K562 (cell line): ENCODE measurements around the gene KLHDC10. TPM values are rescaled to one million over a fixed set of nuclear protein-coding genes. Genes with fewer than 3 reads are reported as not detected.

Experiments used
- ATAC-seq: fragments of 200-7000 bp; cut with Tn5 transposase; 3 replicates; pipeline ENCODE4 v1.9.1; 2020; ENCODE audit warnings: moderate library complexity
- BruUV-seq: library from RNA; stranded (reverse); fragments of 400-500 nt; replicated peaks from 2 replicates; lab custom pipeline; 2021; lab: Mats Ljungman, UMichigan
- CTCF ChIA-PET: fragments of 300-600 bp; formaldehyde crosslinking; extraction: SDS; loops from one replicate; lab custom pipeline; 2021; ENCODE audit warnings: low intra/inter-chr PET ratio; lab: Yijun Ruan, JAX
- POLR2A ChIA-PET: fragments of 300-600, 350-650 bp; sonication (Branson Sonifier 250); formaldehyde crosslinking; extraction: SDS; loops from one replicate; lab custom pipeline; 2021; ENCODE audit warnings: antibody characterized with exemption, inconsistent platforms; lab: Yijun Ruan, JAX
- DNase-seq, 4 experiments: peaks; one replicate each; pipeline versions ENCODE4 v3.0.0 to v3.0.0-alpha.2; 2011 to 2018; ENCODE audit warnings: low spot score in 3 of 4, mixed read lengths in 3 of 4; ENCODE audit errors: extremely low read depth in 1 of 4
- FAIRE-seq: peaks from 2 replicates; lab custom pipeline; 2011; peaks lifted over from hg19 to GRCh38; lab: Jason Lieb, UNC
- H2AFZ ChIP-seq: 2 replicates; pipeline ENCODE4 v1.6.0; 2011; ENCODE audit warnings: low read depth, low read length, control low read depth, inconsistent platforms
- H3K27ac ChIP-seq: fragments of 200-600 bp; 3 replicates; pipeline ENCODE4 v1.8.0; 2011; ENCODE audit warnings: low read depth, mild to moderate bottlenecking, control low read depth, inconsistent platforms, low read length, moderate library complexity, mixed read lengths; ENCODE audit errors: extremely low read depth
- H3K27me3 ChIP-seq, 2 experiments: fragments of 300-600 bp in 1 of 2; 2 replicates in 1 of 2; 3 replicates in 1 of 2; pipeline versions ENCODE4 v1.6.0 to v1.8.0; 2011; ENCODE audit warnings: inconsistent platforms in 2 of 2, low read length in 2 of 2, mild to moderate bottlenecking in 1 of 2, mixed read lengths in 1 of 2, moderate library complexity in 1 of 2; ENCODE audit not compliant: control insufficient read depth in 2 of 2, insufficient read depth in 2 of 2
- H3K36me3 ChIP-seq: fragments of 300-600 bp; 3 replicates; pipeline ENCODE4 v1.8.0; 2011; ENCODE audit warnings: mild to moderate bottlenecking, low read length, inconsistent platforms; ENCODE audit not compliant: control insufficient read depth, insufficient read depth
- H3K4me1 ChIP-seq, 2 experiments: fragments of 200-600 bp in 1 of 2; replicated peaks in 1 of 2; 2 replicates in 1 of 2; 3 replicates in 1 of 2; pipeline versions ENCODE4 v1.5.1 to v1.8.0; 2011; ENCODE audit warnings: inconsistent platforms in 2 of 2, low read length in 2 of 2, mild to moderate bottlenecking in 1 of 2, mixed read lengths in 1 of 2, moderate library complexity in 1 of 2; ENCODE audit not compliant: control insufficient read depth in 2 of 2, insufficient read depth in 2 of 2
- H3K4me2 ChIP-seq: 2 replicates; pipeline ENCODE4 v1.6.1; 2011; ENCODE audit warnings: low read length, control low read depth, inconsistent platforms, mixed read lengths; ENCODE audit not compliant: insufficient read depth
- H3K4me3 ChIP-seq: fragments of 200-600 bp; sonication (generic), shearing (Covaris generic); 2 replicates; pipeline ENCODE4 v1.5.1; 2016; ENCODE audit warnings: control low read depth, inconsistent platforms
- H3K79me2 ChIP-seq: fragments of 200-600 bp; 3 replicates; pipeline ENCODE4 v1.8.0; 2011; ENCODE audit warnings: low read length, inconsistent platforms; ENCODE audit not compliant: control insufficient read depth, insufficient read depth
- H3K9ac ChIP-seq, 2 experiments: 2 replicates each; pipeline versions ENCODE4 v1.6.0 to v1.6.1; 2011; ENCODE audit warnings: low read depth in 2 of 2, low read length in 2 of 2, control low read depth in 1 of 2, inconsistent platforms in 1 of 2, mild to moderate bottlenecking in 1 of 2, mixed read lengths in 1 of 2; ENCODE audit not compliant: insufficient read depth in 1 of 2
- H3K9me1 ChIP-seq: one replicate; pipeline ENCODE4 v1.6.0; 2011; ENCODE audit warnings: inconsistent platforms, mild to moderate bottlenecking, low read length, moderate library complexity; ENCODE audit not compliant: control insufficient read depth, insufficient read depth
- H3K9me3 ChIP-seq: replicated peaks from 2 replicates; pipeline ENCODE4 v1.5.1; 2011; ENCODE audit warnings: low read depth, low read length, inconsistent platforms; ENCODE audit not compliant: control insufficient read depth, insufficient read depth
- H4K20me1 ChIP-seq: replicated peaks from 2 replicates; pipeline ENCODE4 v1.6.1; 2011; ENCODE audit warnings: low read length, inconsistent platforms, mixed read lengths; ENCODE audit not compliant: control insufficient read depth, insufficient read depth
- MTA3 ChIP-seq: fragments of 450-650 bp; formaldehyde crosslinking; IDR thresholded peaks from 2 replicates; pipeline ENCODE4 v1.6.1; 2017; ENCODE audit warnings: mild to moderate bottlenecking, borderline replicate concordance
- U2AF1 ChIP-seq: fragments of 200-400 bp; formaldehyde crosslinking; optimal IDR thresholded peaks from 2 replicates; pipeline ENCODE3; 2017; ENCODE audit warnings: mild to moderate bottlenecking, low read depth, low read length, moderate library complexity
- WHSC1 ChIP-seq: IDR thresholded peaks from one replicate; pipeline ENCODE4 v1.6.1; 2012; ENCODE audit warnings: low read length, control low read depth, inconsistent platforms
- WGBS: fragments of 100-300 bp; shearing (Covaris generic); methylation state at CpG from one replicate; pipeline ENCODE4 v1.1.6; 2016; ENCODE audit warnings: low coverage, mixed read lengths; ENCODE audit not compliant: insufficient coverage; ENCODE audit errors: missing lambda C conversion rate; 5-methylcytosine and 5-hydroxymethylcytosine counted together
- in situ Hi-C: fragments of 300-500 bp; cut with MboI; formaldehyde crosslinking; loops from 4 replicates; pipeline ENCODE4 v1.15.0; 2018; ENCODE audit warnings: inconsistent platforms, mixed read lengths
- intact Hi-C: fragments of 100-400 bp; cut with micrococcal nuclease; formaldehyde crosslinking; loops from 2 replicates; pipeline ENCODE4 v1.14.2; 2022
- polyA plus RNA-seq, 8 experiments: library from polyadenylated mRNA; depleted of rRNA in 4 of 8; stranded (reverse) in 5 of 8; unstranded in 3 of 8; fragments of >200 nt; fragmentation: Nextera tagmentation in 2 of 8; fragmentation: Illumina TruSeq in 1 of 8; extraction: Ambion mirVana in 2 of 8; extraction: Trizol in 1 of 8; gene quantifications; 2 replicates each; pipeline versions ENCODE4 v1.2.1 to v1.2.3, GENCODE V29; 2011 to 2014; ENCODE audit warnings: inconsistent platforms in 1 of 8, missing spikeins in 1 of 8
- total RNA-seq, 7 experiments: library from RNA; depleted of rRNA in 6 of 7; stranded (reverse); fragments of >200 nt in 6 of 7; fragmentation: Illumina TruSeq in 2 of 7; extraction: Trizol in 2 of 7; gene quantifications; 2 replicates each; pipeline versions ENCODE4 v1.2.1 to v1.2.3, GENCODE V29; 2011 to 2021; ENCODE audit warnings: low replicate concordance in 1 of 7
- TF ChIP-seq, protein P1 (sequence below): fragments of 450-650 bp; IDR thresholded peaks from 2 replicates; pipeline ENCODE4 v1.7.0; 2016; ENCODE audit warnings: borderline replicate concordance
- TF ChIP-seq, protein P2 (sequence below): sonication (generic); IDR thresholded peaks from 2 replicates; pipeline ENCODE4 v1.6.1; 2016
- TF ChIP-seq, protein P3 (sequence below): fragments of 450-650 bp; IDR thresholded peaks from 2 replicates; pipeline ENCODE4 v1.6.1; 2018; ENCODE audit not compliant: partially characterized antibody

Gene KLHDC10
- total and polyA plus RNA-seq, 9 of the 15 experiments (the other 6 are each of a cell fraction or from before 2014, with no cell fraction given), result 9.8 to 80.5 (median 31.4) TPM

DNA sequence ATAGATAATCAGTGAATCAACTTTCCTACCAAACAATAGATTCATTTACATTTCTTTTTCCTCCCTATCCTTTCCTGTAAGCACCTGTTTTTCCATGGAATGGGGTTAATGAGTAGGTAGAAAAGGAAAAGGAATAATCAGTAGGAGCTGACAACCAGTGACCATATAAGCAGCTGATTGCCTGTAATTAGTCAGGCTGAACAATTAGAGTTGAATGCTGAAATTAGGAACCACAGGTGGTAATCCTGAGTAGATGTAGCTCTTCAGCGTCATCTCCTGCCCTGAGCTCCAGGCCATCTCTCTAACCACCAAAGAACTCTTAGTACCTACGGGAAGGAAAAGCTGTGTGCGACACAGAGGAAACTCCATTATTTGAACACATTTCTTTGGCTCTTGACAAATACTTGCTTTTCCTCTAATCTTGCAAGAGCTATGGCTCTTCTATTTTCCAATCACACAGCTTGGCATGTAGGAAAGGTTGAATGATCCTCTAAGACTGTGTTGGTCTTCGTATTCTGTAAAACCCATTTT, 63.8 kb downstream of the KLHDC10 start:
- Histone ChIP-seq H3K9me3 (no peaks in the 10 kb centered on the region), H2AFZ (no peak overlapping the region), H3K79me2 (peaks cover 39% of the 10 kb centered on the region; the same call in 2 of the 3 replicates), H3K4me3 (no peak overlapping the region), H3K36me3 (peaks cover 79% of the 10 kb centered on the region), H4K20me1 (no peaks in the 10 kb centered on the region), H3K9me1 (no peaks in the 10 kb centered on the region), H3K27me3 (no peaks in the 10 kb centered on the region), H3K4me1 (peaks cover 36 to 75% of the 10 kb centered on the region in 2 experiments), H3K27ac (peak overlapping the region; percentile 89), H3K9ac (peak overlapping the region in 1 of 2 experiments; percentile 59; a peak in 1 of 4 replicates), H3K4me2 (no peak overlapping the region; the same call in 1 of the 2 replicates)
- BruUV-seq, result no TSS peak
- in situ Hi-C loops (no loop called here), intact Hi-C loops (no loop called here)
- POLR2A ChIA-PET, result interaction anchor here (0.6 to 5.5 kb wide), 5 partner anchors 15 to 388 kb away, joined by 3 to 48 read pairs (median 3); no protein-coding TSS in a partner anchor
- CTCF ChIA-PET, result interaction anchor here (0.6 kb wide), 1 partner anchor 805 kb away, joined by 4 read pairs; no protein-coding TSS in a partner anchor
- WGBS, result 73% methylated on average over 4 of the region's 4 CpGs
- no peak for FAIRE-seq
- TF ChIP-seq, protein P1, sequence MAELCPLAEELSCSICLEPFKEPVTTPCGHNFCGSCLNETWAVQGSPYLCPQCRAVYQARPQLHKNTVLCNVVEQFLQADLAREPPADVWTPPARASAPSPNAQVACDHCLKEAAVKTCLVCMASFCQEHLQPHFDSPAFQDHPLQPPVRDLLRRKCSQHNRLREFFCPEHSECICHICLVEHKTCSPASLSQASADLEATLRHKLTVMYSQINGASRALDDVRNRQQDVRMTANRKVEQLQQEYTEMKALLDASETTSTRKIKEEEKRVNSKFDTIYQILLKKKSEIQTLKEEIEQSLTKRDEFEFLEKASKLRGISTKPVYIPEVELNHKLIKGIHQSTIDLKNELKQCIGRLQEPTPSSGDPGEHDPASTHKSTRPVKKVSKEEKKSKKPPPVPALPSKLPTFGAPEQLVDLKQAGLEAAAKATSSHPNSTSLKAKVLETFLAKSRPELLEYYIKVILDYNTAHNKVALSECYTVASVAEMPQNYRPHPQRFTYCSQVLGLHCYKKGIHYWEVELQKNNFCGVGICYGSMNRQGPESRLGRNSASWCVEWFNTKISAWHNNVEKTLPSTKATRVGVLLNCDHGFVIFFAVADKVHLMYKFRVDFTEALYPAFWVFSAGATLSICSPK, result no peak
- no peak for TF ChIP-seq MTA3
- TF ChIP-seq WHSC1, result peak; percentile 97
- TF ChIP-seq, protein P2, sequence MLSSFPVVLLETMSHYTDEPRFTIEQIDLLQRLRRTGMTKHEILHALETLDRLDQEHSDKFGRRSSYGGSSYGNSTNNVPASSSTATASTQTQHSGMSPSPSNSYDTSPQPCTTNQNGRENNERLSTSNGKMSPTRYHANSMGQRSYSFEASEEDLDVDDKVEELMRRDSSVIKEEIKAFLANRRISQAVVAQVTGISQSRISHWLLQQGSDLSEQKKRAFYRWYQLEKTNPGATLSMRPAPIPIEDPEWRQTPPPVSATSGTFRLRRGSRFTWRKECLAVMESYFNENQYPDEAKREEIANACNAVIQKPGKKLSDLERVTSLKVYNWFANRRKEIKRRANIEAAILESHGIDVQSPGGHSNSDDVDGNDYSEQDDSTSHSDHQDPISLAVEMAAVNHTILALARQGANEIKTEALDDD, result peak; percentile 39; the same call in 1 of the 2 replicates
- TF ChIP-seq, protein P3, sequence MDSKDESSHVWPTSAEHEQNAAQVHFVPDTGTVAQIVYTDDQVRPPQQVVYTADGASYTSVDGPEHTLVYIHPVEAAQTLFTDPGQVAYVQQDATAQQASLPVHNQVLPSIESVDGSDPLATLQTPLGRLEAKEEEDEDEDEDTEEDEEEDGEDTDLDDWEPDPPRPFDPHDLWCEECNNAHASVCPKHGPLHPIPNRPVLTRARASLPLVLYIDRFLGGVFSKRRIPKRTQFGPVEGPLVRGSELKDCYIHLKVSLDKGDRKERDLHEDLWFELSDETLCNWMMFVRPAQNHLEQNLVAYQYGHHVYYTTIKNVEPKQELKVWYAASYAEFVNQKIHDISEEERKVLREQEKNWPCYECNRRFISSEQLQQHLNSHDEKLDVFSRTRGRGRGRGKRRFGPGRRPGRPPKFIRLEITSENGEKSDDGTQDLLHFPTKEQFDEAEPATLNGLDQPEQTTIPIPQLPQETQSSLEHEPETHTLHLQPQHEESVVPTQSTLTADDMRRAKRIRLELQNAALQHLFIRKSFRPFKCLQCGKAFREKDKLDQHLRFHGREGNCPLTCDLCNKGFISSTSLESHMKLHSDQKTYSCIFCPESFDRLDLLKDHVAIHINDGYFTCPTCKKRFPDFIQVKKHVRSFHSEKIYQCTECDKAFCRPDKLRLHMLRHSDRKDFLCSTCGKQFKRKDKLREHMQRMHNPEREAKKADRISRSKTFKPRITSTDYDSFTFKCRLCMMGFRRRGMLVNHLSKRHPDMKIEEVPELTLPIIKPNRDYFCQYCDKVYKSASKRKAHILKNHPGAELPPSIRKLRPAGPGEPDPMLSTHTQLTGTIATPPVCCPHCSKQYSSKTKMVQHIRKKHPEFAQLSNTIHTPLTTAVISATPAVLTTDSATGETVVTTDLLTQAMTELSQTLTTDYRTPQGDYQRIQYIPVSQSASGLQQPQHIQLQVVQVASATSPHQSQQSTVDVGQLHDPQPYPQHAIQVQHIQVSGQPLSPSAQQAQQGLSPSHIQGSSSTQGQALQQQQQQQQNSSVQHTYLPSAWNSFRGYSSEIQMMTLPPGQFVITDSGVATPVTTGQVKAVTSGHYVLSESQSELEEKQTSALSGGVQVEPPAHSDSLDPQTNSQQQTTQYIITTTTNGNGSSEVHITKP, result no peak
- TF ChIP-seq U2AF1, result no peak
- no peak for ATAC-seq
- DNase-seq, result peak in 1 of 4 experiments; percentile 39
